Mesodermal cell (in vitro differentiated cells): ENCODE data around the gene FXYD6.
A peak's percentile ranks its signal among the peaks of the same experiment; 100 is the strongest.
"Not testable (repeated sequence)": the region's sequence is repeated elsewhere in the genome, so short reads cannot be mapped to it uniquely, and the experiment has no call there.

Experiments
- H3K27ac ChIP-seq: 2 replicates; pipeline ENCODE4 v1.7.0; 2013; ENCODE audit warnings: mild to moderate bottlenecking, low read depth, low read length, moderate library complexity; ENCODE audit not compliant: severe bottlenecking
- H3K36me3 ChIP-seq: 2 replicates; pipeline ENCODE4 v1.7.1; 2013; ENCODE audit warnings: mild to moderate bottlenecking, low read length, moderate library complexity; ENCODE audit not compliant: control insufficient read depth, insufficient read depth
- H3K4me1 ChIP-seq: one replicate; pipeline ENCODE4 v1.7.1; 2013; ENCODE audit warnings: mild to moderate bottlenecking, low read length; ENCODE audit not compliant: insufficient read depth, control insufficient read depth, poor library complexity, severe bottlenecking
- H3K4me3 ChIP-seq: 2 replicates; pipeline ENCODE4 v1.7.0; 2013; ENCODE audit warnings: low read length, control low read depth, mild to moderate bottlenecking; ENCODE audit not compliant: insufficient read depth, poor library complexity, severe bottlenecking; ENCODE audit errors: extremely low read depth
- H3K9me3 ChIP-seq: 2 replicates; pipeline ENCODE4 v1.7.1; 2013; ENCODE audit warnings: mild to moderate bottlenecking, low read length, moderate library complexity; ENCODE audit not compliant: control insufficient read depth
- WGBS, 2 experiments: methylation state at CpG; one replicate each; pipeline ENCODE4 v1.1.5; 2013; ENCODE audit warnings: missing lambda C conversion rate in 2 of 2; ENCODE audit not compliant: insufficient coverage in 2 of 2; 5-methylcytosine and 5-hydroxymethylcytosine counted together

FXYD6 gene

GRCh38 chr11:117814204-117814765 is 62.2 kb downstream of the FXYD6 start:
- 76 to 89% methylated on average over 4 of the region's 7 CpGs for WGBS, 2 experiments
- Histone ChIP-seq H3K4me3 (no peak overlapping the region), H3K27ac (no peak overlapping the region), H3K36me3 (no peaks in the 10 kb centered on the region), H3K4me1 (peaks cover 18% of the 10 kb centered on the region), H3K9me3 (no peaks in the 10 kb centered on the region)

GRCh38 chr11:117810056-117810451 is 66.4 kb downstream of the FXYD6 start:
- H3K27ac ChIP-seq, H3K4me3 ChIP-seq, H3K9me3 ChIP-seq, H3K4me1 ChIP-seq, H3K36me3 ChIP-seq: not testable (repeated sequence)
- 95 to 97% methylated on average over 10 to 11 of the region's 12 CpGs for WGBS, 2 experiments

GRCh38 chr11:117809236-117810055 is 67.0 kb downstream of the FXYD6 start:
- Histone ChIP-seq H3K4me3 (no peak overlapping the region), H3K36me3 (no peaks in the 10 kb centered on the region), H3K27ac (no peak overlapping the region), H3K4me1 (peaks cover 3% of the 10 kb centered on the region), H3K9me3 (no peaks in the 10 kb centered on the region)
- WGBS, 2 experiments: 60% methylated on average over 15 to 19 of the region's 22 CpGs

GRCh38 chr11:117808784-117809183 is 67.7 kb downstream of the FXYD6 start:
- no peak overlapping the region for H3K4me3 ChIP-seq
- no peaks in the 10 kb centered on the region for H3K36me3 ChIP-seq
- no peaks in the 10 kb centered on the region for H3K9me3 ChIP-seq
- 89 to 91% methylated on average over 5 to 12 of the region's 12 CpGs for WGBS, 2 experiments
- peaks cover 3% of the 10 kb centered on the region for H3K4me1 ChIP-seq
- no peak overlapping the region for H3K27ac ChIP-seq

GRCh38 chr11:117807482-117808327 is 68.8 kb downstream of the FXYD6 start:
- 46 to 71% methylated on average over 11 to 21 of the region's 22 CpGs for WGBS, 2 experiments
- no peaks in the 10 kb centered on the region for H3K9me3 ChIP-seq

GRCh38 chr11:117806846-117807245 is 69.6 kb downstream of the FXYD6 start:
- H3K4me1 ChIP-seq: peaks cover 3% of the 10 kb centered on the region
- no peak overlapping the region for H3K27ac ChIP-seq
- no peaks in the 10 kb centered on the region for H3K36me3 ChIP-seq
- H3K4me3 ChIP-seq: no peak overlapping the region
- WGBS, 2 experiments: 96 to 97% methylated on average over 3 to 5 of the region's 5 CpGs
- H3K9me3 ChIP-seq: no peaks in the 10 kb centered on the region

More at GRCh38 chr11:117807482-117808327, 68.8 kb downstream of the FXYD6 start:
- H3K36me3 ChIP-seq: no peaks in the 10 kb centered on the region
- H3K4me1 ChIP-seq: peaks cover 3% of the 10 kb centered on the region
- H3K4me3 ChIP-seq: no peak overlapping the region
- H3K27ac ChIP-seq: no peak overlapping the region

GRCh38 chr11:117805045-117805444 is 71.4 kb downstream of the FXYD6 start:
- no peak overlapping the region for H3K4me3 ChIP-seq
- H3K36me3 ChIP-seq: no peaks in the 10 kb centered on the region
- no peaks in the 10 kb centered on the region for H3K9me3 ChIP-seq
- H3K27ac ChIP-seq: no peak overlapping the region
- peaks cover 3% of the 10 kb centered on the region for H3K4me1 ChIP-seq
- WGBS, 2 experiments: 50 to 57% methylated on average over 1 of the region's 1 CpG

- Histone ChIP-seq H3K4me3 (no peak overlapping the region), H3K4me1 (no peaks in the 10 kb centered on the region), H3K27ac (no peak overlapping the region), H3K9me3 (no peaks in the 10 kb centered on the region), H3K36me3 (no peaks in the 10 kb centered on the region)
- WGBS, 2 experiments: 87 to 88% methylated on average over 8 of the region's 8 CpGs
Measured at GRCh38 chr11:117803896-117804295, 72.6 kb downstream of the FXYD6 start.

GRCh38 chr11:117799634-117800033 is 76.8 kb downstream of the FXYD6 start:
- no peaks in the 10 kb centered on the region for H3K36me3 ChIP-seq
- 69 to 79% methylated on average over 5 of the region's 5 CpGs for WGBS, 2 experiments
- H3K4me1 ChIP-seq: peaks cover 10% of the 10 kb centered on the region
- H3K27ac ChIP-seq: no peak overlapping the region
- no peak overlapping the region for H3K4me3 ChIP-seq
- H3K9me3 ChIP-seq: no peaks in the 10 kb centered on the region

- Histone ChIP-seq H3K4me3 (peak within 1 kb of the TSS; percentile 8), H3K36me3 (no peaks in the 10 kb centered on the region), H3K27ac (no peak within 1 kb of the TSS), H3K4me1 (peaks cover 10% of the 10 kb centered on the region), H3K9me3 (no peaks in the 10 kb centered on the region)
- WGBS, 2 experiments: 2 to 3% methylated on average over 49 to 51 of the region's 66 CpGs
Measured at GRCh38 chr11:117796872-117797529, 79.5 kb downstream of the FXYD6 start, which contains the start of gene DSCAML1. Gene DSCAML1, minus strand, starts transcription at chr11:117797216. Its CDS starts 137 bp downstream, at chr11:117797079.
